ENCODE data around the gene PCDH9. TPM values are rescaled to one million over a fixed set of nuclear protein-coding genes. Genes with fewer than 3 reads are reported as not detected.

Gene PCDH9
- total RNA-seq, 1 donor from 2014 or later = 20.2 TPM

- no peak for DNase-seq (ENCODE audit: extremely low spot score, unreplicated experiment)
- Mint-ChIP-seq H3K27ac (no peak overlapping the region), H3K9me3 (no peaks in the 10 kb centered on the region), H3K4me3 (no peak overlapping the region), H3K27me3 (no peaks in the 10 kb centered on the region), H3K36me3 (no peaks in the 10 kb centered on the region), H3K4me1 (ENCODE audit: unreplicated experiment) (peaks cover 12% of the 10 kb centered on the region)
- TF ChIP-seq CTCF (conservative IDR thresholded peaks at IDR 0.05) = no peak
These were observed 95.6 kb downstream of the PCDH9 start for GRCh38 chr13:67134417-67135129.

- H3K4me3 Mint-ChIP-seq = no peak overlapping the region
- no peaks in the 10 kb centered on the region for H3K27me3 Mint-ChIP-seq
These were observed 96.7 kb downstream of the PCDH9 start for GRCh38 chr13:67133476-67133875.

GRCh38 chr13:67131393-67131792 lies 98.7 kb downstream of the PCDH9 start:
- H3K4me3 Mint-ChIP-seq = no peak overlapping the region
- no peaks in the 10 kb centered on the region for H3K36me3 Mint-ChIP-seq
- TF ChIP-seq CTCF (conservative IDR thresholded peaks at IDR 0.05) = no peak
- no peak for DNase-seq (ENCODE audit: extremely low spot score, unreplicated experiment)
- H3K27ac Mint-ChIP-seq = no peak overlapping the region
- peaks cover 7% of the 10 kb centered on the region for H3K4me1 Mint-ChIP-seq (ENCODE audit: unreplicated experiment)
- no peaks in the 10 kb centered on the region for H3K27me3 Mint-ChIP-seq
- no peaks in the 10 kb centered on the region for H3K9me3 Mint-ChIP-seq

More at GRCh38 chr13:67133476-67133875, 96.7 kb downstream of the PCDH9 start:
- Mint-ChIP-seq H3K27ac (no peak overlapping the region), H3K36me3 (no peaks in the 10 kb centered on the region), H3K9me3 (no peaks in the 10 kb centered on the region), H3K4me1 (ENCODE audit: unreplicated experiment) (peaks cover 7% of the 10 kb centered on the region)
- DNase-seq (ENCODE audit: extremely low spot score, unreplicated experiment) = no peak
- TF ChIP-seq CTCF (conservative IDR thresholded peaks at IDR 0.05) = no peak

GRCh38 chr13:67130444-67130843 lies 99.7 kb downstream of the PCDH9 start:
- Mint-ChIP-seq H3K9me3 (no peaks in the 10 kb centered on the region), H3K4me1 (ENCODE audit: unreplicated experiment) (peaks cover 7% of the 10 kb centered on the region), H3K27ac (no peak overlapping the region), H3K36me3 (no peaks in the 10 kb centered on the region), H3K27me3 (no peaks in the 10 kb centered on the region), H3K4me3 (no peak overlapping the region)
- TF ChIP-seq CTCF (conservative IDR thresholded peaks at IDR 0.05) = no peak
- DNase-seq (ENCODE audit: extremely low spot score, unreplicated experiment) = no peak

- H3K27me3 Mint-ChIP-seq = no peaks in the 10 kb centered on the region
- no peak for DNase-seq (ENCODE audit: extremely low spot score, unreplicated experiment)
- TF ChIP-seq CTCF (conservative IDR thresholded peaks at IDR 0.05) = no peak
- H3K4me1 Mint-ChIP-seq (ENCODE audit: unreplicated experiment) = peaks cover 2% of the 10 kb centered on the region
- no peaks in the 10 kb centered on the region for H3K9me3 Mint-ChIP-seq
- no peak overlapping the region for H3K27ac Mint-ChIP-seq
- no peak overlapping the region for H3K4me3 Mint-ChIP-seq
- H3K36me3 Mint-ChIP-seq = no peaks in the 10 kb centered on the region
These were observed 102.0 kb downstream of the PCDH9 start for GRCh38 chr13:67128136-67128535.

Measured in type B pancreatic cell (in vitro differentiated cells).